T-helper 1 cell treated with Interleukin-12 subunit alpha and Interleukin-12 subunit beta and Interleukin-4 antibody, amounts not matched to agents 30 ng/mL and 1 ng/mL, for 36 hours (primary cell): ENCODE data around the gene KLK8. TPM values are rescaled to one million over a fixed set of nuclear protein-coding genes. Genes with fewer than 3 reads are reported as not detected.

Experiments used
- intact Hi-C: fragments of 100-400 bp; cut with micrococcal nuclease; formaldehyde crosslinking; loops from one replicate; pipeline ENCODE4 v1.15.1; 2024
- total RNA-seq: library from RNA; stranded (reverse); gene quantifications from 2 replicates; pipeline ENCODE4 v1.2.3, GENCODE V29; 2022

The KLK8 gene
- total RNA-seq, 1 donor from 2014 or later, result not detected

DNA sequence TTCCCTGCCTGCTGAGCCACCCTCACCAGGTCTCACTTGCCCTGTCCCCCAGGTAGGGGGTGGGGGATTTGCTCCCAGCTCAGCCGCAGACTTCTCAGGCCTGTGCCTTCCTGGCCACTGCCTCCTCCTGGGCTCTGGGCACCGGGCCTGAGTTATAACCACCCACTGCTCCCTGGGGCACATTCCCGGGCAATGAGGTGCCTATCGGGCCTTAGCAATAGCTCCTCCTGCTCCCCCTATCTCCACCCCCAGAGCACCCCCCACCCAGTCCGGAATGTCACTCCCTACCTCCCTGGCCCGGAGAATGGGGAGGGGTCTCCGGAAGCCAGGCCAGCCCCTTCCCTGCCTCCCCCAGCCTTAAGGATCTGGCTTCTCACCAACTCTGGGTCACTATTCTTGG lies 48.5 kb downstream of the KLK8 start, which contains the start of gene KLK5:
TSS of gene KLK5 (minus strand) at position 129 of the 400 bp plus-strand sequence. CDS start 381 bp downstream, outside the sequence.
- intact Hi-C loops, result no loop called here

DNA sequence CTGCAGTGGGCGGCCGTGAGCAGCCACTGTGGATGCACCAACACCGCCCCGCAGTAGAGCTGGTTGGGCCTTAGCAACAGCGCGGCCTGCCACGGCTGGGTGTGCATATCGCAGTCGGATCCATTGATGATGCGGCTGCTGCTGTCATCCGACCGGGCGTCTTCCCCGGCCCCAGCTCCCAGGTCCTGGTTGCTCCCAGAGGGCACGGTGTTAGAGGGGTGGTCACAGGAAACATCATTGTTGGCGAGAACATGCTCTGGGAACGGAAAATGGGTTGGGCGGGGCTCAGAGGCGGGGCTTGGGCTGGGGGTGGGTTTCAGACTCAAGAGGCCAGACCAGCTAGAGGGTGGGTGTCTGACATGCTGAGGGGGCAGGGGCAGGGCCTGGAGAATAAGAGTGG lies 51.5 kb downstream of the KLK8 start:
- intact Hi-C loops, result no loop called here

GRCh38 chr19:50947123-50947522 lies 54.3 kb downstream of the KLK8 start:
- intact Hi-C loops, result no loop called here

Other genes with a start within 250 kb of the KLK8 start
- not detected in 2 replicates for gene GPR32, start 231.1 kb downstream of the KLK8 start, total RNA-seq
- not detected in 2 replicates for gene ACP4, start 211.2 kb downstream of the KLK8 start, total RNA-seq
- gene KLK1, start 177.8 kb downstream of the KLK8 start, total RNA-seq, result 1.1 and 1.6 TPM in 2 replicates
- gene KLK15, start 168.0 kb downstream of the KLK8 start, total RNA-seq, result not detected in 2 replicates
- gene KLK3, start 146.7 kb downstream of the KLK8 start, total RNA-seq, result not detected in 2 replicates
- 0.24 TPM in 1 of 2 replicates, not detected in the other for gene KLK2, start 128.2 kb downstream of the KLK8 start, total RNA-seq
- not detected in 2 replicates for gene KLK4, start 90.2 kb downstream of the KLK8 start, total RNA-seq
- not detected in 2 replicates for gene KLK5, start 48.6 kb downstream of the KLK8 start, total RNA-seq
- not detected in 2 replicates for gene KLK6, start 32.0 kb downstream of the KLK8 start, total RNA-seq
- gene KLK7, start 17.7 kb downstream of the KLK8 start, total RNA-seq, result not detected in 2 replicates
- gene KLK10, start 18.1 kb upstream of the KLK8 start, total RNA-seq, result not detected in 2 replicates
- not detected in 2 replicates for gene KLK11, start 25.0 kb upstream of the KLK8 start, total RNA-seq
- not detected in 2 replicates for gene KLK12, start 33.4 kb upstream of the KLK8 start, total RNA-seq
- gene KLK13, start 63.5 kb upstream of the KLK8 start, total RNA-seq, result not detected in 2 replicates
- 0.85 and 0.93 TPM in 2 replicates for gene KLK14, start 81.3 kb upstream of the KLK8 start, total RNA-seq
- 8.2 and 9.1 TPM in 2 replicates for gene CTU1, start 106.8 kb upstream of the KLK8 start, total RNA-seq
- 0.12 and 0.29 TPM in 2 replicates for gene SIGLEC9, start 123.3 kb upstream of the KLK8 start, total RNA-seq
- not detected in 2 replicates for gene SIGLEC7, start 140.7 kb upstream of the KLK8 start, total RNA-seq
- 8.5 and 10.4 TPM in 2 replicates for gene CD33, start 223.5 kb upstream of the KLK8 start, total RNA-seq
- gene SIGLECL1, start 249.5 kb upstream of the KLK8 start, total RNA-seq, result not detected in 2 replicates